GM04504 (cell line): ENCODE measurements around the gene F2RL3.
"Not testable (repeated sequence)": the region's sequence is repeated elsewhere in the genome, so short reads cannot be mapped to it uniquely, and the experiment has no call there.

Experiments used
- DNase-seq: peaks from one replicate; pipeline ENCODE4 v3.0.0-alpha.2; 2012; ENCODE audit warnings: low read depth

Gene F2RL3

DNA sequence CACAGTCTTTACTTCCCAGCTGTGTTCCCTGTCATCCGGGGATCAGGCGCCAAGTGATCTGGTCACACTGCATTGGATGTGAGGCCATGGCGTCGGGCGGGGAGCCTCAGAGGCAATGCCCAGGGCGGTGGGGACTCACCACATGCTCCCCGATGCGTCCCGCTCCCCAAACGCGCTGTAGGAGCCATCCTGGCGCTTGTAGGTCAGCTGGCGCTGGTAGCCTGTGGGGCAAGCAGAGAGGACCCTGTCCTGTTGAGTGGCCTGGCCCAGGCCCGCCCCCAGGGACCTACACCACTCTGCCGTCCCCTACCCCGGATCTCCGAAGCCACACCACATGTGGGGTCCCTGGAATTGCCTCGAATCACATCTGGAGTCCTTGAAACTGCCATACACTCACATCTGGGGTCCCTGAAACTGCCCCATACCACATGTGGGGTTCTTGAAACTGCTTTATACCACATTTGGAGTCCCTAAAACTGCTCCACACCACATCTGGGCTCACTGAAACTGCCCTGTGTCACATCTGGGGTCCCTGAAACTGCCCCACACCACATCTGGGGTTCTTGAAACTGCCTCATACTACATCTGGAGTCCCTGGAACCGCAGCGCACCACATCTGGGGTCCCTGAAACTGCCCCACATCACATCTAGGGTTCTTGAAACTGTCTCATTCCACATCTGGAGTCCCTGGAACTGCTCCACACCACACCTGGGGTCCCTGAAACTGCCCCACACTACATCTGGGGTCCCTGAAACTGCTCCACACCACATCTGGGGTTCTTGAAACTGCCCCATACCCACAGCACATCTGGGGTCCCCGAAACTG is 33.2 kb downstream of the F2RL3 start:
- DNase-seq, result no peak

DNA sequence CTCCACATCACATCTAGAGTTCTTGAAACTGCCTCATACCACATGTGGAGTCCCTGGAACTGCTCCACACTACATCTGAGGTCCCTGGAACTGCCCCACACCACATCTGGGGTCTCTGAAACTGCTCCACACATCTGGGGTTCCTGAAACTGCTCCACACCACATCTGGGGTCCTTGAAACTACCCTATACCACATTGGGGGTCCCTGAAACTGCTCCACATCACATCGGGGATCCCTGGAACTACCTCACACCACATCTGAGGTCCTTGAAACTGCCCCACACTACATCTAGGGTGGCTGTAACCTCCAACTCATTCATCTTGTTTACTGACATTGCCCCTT is 33.8 kb downstream of the F2RL3 start:
- no peak for DNase-seq

GRCh38 chr19:16922949-16923348 is 34.1 kb downstream of the F2RL3 start:
- DNase-seq, result no peak

DNA sequence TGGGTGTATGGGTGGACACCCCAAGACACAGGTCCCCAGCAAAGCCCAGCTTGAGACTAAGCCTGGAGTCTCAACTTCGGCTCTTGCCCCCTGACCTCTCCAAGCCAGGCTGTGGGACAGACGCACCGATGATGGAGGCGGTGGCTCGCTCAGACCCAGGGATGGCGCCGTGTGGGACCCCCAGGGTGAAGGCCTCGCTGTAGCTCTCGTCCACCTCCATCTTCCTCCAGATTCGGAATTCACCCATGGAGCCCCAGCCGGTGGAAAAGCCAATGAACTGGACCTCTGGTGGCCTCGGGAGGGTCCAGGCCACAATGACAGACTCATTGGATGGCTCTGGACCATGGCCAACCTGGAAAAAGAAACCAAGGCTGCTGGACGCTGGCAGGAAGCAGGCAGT is 39.1 kb downstream of the F2RL3 start:
- DNase-seq, result no peak

DNA sequence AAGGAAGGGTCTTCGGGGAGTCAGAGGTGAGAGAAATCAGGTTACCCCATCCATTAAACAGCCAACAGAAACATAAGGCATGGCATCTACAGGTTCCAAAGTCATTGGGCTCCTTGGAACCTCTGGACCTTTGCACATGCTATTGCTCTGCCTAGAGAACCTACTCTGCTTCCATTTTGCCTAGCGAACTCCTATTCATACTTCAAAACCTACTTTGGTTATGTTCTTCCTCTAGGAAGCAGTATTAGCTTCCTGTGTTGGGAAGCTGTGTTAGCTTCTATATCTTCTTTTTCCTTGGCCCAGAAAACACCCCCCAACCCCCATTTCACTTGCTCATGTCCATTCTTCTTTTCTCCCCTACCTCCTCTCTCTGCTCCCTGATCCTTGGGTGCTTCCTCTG is 39.6 kb downstream of the F2RL3 start:
- DNase-seq, result no peak

- DNase-seq, result no peak
These were observed 40.1 kb downstream of the F2RL3 start for GRCh38 chr19:16928916-16929315.

DNA sequence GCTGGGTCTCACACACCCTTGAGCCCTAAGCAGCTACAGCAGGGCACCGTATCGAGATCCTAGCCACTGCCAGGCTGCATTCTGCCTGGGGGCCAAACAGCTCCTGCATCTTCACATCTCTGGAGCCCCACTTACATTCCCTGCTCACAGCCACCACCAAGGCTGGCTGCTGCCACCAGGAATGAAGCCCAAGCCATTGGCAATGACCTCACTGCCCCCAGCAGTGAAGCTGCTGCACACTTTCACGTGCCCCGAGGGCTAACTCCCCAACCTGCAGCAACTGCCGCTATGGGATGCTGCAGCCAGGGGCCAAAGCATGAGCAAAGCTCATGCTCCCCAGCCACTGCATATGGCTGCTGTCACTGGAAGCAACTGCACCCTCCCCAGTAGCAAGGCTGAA is 42.0 kb downstream of the F2RL3 start:
- DNase-seq, result no peak

DNA sequence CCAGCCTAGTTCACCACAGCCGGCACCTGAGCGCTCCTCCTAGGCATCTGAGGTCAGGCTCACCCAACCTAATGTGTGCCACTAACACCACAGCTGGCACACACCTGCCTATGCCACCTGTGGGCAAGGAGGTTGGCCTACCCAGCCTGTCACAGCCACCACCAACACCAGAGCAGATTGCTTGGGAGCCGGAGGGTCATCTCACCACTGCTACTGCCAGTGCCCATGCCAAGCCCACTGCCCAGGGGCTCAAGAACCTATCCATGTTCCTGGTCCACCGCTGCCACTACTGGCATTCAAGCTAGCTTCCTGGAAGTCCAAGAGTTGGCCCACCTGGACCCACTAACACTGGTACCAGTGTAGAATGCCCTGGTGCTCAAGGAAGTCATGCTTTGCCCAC is 42.5 kb downstream of the F2RL3 start:
- no peak for DNase-seq

DNA sequence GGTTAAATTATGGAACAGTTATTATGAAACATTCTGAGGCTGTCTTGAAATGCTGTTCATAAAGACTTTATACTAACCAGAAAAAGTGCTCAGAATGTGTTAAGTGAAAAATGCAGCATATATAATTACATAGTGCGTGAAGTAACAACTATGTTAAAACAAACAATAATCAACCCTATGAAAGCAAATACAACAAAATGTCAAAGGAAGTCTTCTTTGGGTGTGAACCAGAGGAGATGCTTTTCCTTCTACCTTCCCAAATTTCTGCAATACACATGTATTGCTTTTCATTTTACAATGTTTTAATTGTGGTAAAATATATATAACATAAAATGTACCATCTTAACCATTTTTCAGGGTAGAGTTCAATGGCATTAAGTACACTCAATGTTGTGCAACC is 45.7 kb downstream of the F2RL3 start:
- DNase-seq, result no peak

DNA sequence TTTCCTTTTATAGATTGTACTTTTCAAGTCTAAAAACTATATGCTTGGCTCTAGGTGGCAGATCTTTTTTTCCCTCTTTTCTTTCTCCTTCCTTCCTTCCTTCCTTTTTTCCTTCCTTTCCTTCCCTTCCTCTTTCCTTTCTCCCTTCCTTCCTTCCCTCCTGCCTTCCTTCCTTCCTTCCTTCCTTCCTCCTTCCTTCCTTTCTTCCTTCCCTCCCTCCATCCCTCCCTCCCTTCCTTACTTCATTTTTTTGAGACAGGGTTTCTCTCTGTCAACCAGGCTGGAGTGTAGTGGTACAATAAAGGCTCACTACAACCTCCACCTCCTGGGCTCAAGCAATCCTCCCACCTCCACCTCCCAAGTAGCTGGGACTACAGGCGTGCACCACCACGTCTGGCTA is 48.1 kb downstream of the F2RL3 start:
- no peak for DNase-seq

DNA sequence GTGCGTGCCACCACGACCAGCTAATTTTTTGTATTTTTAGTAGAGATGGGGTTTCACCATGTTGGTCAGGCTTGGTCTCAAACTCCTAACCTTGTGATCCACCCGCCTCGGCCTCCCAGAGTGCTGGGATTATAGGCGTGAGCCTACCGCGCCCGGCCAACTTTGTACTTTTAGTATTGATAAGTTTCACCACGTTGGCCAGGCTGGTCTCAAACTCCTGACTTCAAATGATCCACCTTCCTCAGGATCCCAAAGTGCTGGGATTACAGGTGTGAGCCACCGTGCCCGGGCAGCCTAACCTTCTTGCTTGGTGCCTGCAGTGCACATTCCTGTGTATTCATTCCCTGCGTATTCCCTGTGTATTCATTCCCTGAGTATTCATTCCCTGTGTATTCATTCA is 49.0 kb downstream of the F2RL3 start:
- DNase-seq, result not testable (repeated sequence)

GRCh38 chr19:16938211-16938610 is 49.4 kb downstream of the F2RL3 start:
- no peak for DNase-seq

GRCh38 chr19:16940063-16940462 is 51.3 kb downstream of the F2RL3 start:
- not testable (repeated sequence) for DNase-seq

- DNase-seq, result no peak
These were observed 51.8 kb downstream of the F2RL3 start for GRCh38 chr19:16940626-16941025.
